ENCODE results near the gene ISYNA1. TPM values are rescaled to one million over a fixed set of nuclear protein-coding genes. Genes with fewer than 3 reads are reported as not detected.

Gene ISYNA1
- total and polyA plus RNA-seq, 11 donors: 14.0 to 60.6 (median 24.0) TPM

DNA sequence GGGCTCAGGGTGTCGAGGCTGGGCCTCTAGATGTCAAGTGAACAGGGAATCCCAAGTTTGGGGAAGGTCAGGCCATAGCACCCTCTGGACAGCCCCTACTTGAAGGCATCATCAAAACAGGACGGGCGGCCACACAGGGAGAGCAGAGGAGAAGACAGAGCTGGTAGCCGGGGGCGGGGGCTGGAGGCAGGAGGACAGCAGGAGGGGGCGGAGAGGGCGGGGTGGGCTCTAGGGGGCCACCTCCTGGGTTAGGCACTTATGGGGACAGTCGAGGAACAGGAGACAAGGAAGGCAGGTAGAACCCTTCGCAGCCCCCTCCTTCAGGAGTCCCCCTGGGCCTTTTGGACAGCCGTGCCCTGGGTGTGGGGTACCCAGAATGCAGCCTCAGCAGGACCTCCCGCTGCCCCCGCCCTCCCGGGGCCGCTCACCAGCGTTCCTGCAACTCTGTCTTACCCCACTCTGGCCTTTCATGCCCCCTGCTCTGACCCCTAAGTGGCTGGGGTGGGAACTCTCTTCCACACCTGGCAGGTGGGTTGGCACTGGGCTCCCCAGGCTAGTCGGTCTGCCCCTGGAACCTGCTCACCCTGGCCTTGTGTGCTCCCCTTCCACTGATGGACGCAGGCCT lies 12.9 kb downstream of the ISYNA1 start:
- peak overlapping the region in 6 of 12 donors; percentile 51 to 78 (median 73) for H3K27ac ChIP-seq
- peaks cover 18 to 90% (median 67%) of the 10 kb centered on the region in 12 donors for H3K4me1 ChIP-seq
- H3K27me3 ChIP-seq: no peaks in the 10 kb centered on the region
- H3K36me3 ChIP-seq: no peaks in the 10 kb centered on the region
- intact Hi-C loops (cut with DNase I): no loop called here
- no peak overlapping the region for H3K4me3 ChIP-seq
- TF ChIP-seq CTCF (IDR thresholded peaks at IDR 0.05) (no peak), POLR2A (IDR thresholded peaks at IDR 0.05) (no peak)
- WGBS, 4 donors: 86 to 89% (median 88%) methylated on average over 16 to 17 of the region's 17 CpGs
- H3K9me3 ChIP-seq: no peaks in the 10 kb centered on the region
- no peak for DNase-seq
- ATAC-seq: no peak

DNA sequence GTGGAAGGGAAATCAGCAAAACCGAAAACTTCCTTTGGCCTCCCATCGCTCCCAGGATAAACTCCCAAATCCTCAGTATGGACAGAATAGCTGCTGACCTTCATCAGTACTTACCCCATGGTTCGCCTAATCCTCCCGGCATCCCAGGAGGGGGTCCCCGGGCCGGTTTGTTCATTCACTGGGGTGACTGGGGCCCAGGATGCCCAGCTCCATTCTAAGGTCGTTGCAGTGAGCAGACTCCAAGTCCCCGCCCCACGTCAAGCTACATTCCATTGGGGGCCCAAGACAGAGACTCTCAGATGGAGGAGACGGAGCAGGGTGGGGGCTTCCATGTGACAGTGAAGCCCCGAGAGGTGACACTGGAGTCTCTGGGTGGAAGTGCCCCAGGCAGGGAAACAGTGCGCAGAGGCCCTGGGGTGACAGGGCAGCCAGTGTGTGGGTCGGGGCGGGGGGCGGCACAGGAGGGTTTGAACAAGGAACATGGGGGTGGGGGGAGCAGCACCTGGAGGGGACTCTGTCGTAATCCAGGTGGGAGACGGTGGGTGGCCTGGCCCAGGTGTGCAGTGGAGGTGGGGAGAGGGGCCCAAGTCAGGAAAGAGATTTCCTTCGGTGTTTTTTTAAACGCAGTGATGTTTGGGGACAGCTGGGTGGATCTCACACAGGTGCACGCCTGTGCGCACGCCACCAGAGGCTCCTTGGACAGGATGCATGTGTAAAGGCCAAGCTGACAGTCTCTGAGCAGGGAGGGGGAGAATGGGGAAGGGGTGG lies 13.6 kb downstream of the ISYNA1 start:
- 77 to 81% (median 79%) methylated on average over 22 of the region's 22 CpGs for WGBS, 4 donors
- ATAC-seq: no peak
- Histone ChIP-seq H3K4me3 (no peak overlapping the region), H3K27me3 (no peaks in the 10 kb centered on the region), H3K36me3 (no peaks in the 10 kb centered on the region), H3K9me3 (no peaks in the 10 kb centered on the region), H3K4me1 (peaks cover 14 to 88% (median 61%) of the 10 kb centered on the region in 12 donors), H3K27ac (peak overlapping the region in 6 of 12 donors; percentile 5 to 98 (median 38))
- intact Hi-C loops (cut with DNase I): no loop called here
- no peak for DNase-seq
- TF ChIP-seq POLR2A (IDR thresholded peaks at IDR 0.05) (no peak), CTCF (IDR thresholded peaks at IDR 0.05) (no peak)

DNA sequence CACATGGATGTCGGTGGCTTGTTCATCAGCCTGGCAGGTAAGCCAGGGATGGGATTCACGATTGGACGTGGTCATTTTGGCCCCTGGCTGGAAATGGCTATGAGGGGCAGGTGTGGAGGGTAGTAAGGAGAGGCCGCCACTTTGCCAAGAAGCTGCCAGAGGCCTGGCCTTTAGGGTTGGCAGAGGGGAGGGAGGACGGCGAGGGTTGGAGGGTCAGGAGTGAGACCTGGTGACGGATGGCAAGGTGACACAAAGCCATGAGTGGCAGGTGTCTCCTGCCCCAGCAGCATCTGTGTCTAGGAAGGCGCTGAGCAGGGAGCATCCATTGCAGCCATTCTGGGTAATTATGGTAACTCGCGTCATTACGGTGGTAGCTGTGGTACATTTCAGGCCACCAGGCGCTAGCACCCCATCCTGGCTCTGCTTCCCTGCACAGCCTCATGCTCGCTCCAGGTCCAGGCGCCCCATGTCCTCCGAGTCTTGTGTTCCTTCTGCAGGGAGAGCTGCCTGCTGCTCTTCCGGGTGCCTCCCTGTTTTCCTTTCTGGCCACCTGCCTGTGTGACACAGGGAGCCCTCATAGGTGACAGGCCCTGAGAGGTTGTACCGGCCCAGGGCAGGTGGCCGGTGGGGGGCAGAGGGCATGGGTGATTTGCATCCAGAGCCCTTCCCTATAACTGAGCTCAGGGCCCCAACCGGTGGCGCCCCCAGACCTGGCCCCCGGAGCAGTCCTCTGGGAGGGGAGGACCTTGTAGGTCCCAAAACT lies 14.5 kb downstream of the ISYNA1 start:
- no peaks in the 10 kb centered on the region for H3K36me3 ChIP-seq
- TF ChIP-seq CTCF (IDR thresholded peaks at IDR 0.05): no peak
- no peak for TF ChIP-seq POLR2A (IDR thresholded peaks at IDR 0.05)
- peaks cover 7 to 87% (median 57%) of the 10 kb centered on the region in 12 donors for H3K4me1 ChIP-seq
- no peaks in the 10 kb centered on the region for H3K27me3 ChIP-seq
- no peak overlapping the region for H3K4me3 ChIP-seq
- no peak for DNase-seq
- ATAC-seq: no peak
- peak overlapping the region in 7 of 12 donors; percentile 5 to 98 (median 34) for H3K27ac ChIP-seq
- intact Hi-C loops (cut with DNase I): no loop called here
- H3K9me3 ChIP-seq: no peaks in the 10 kb centered on the region
- WGBS, 4 donors: 75 to 80% (median 78%) methylated on average over 18 to 21 of the region's 21 CpGs

All from heart left ventricle (tissue), 16 donors.